ENCODE data around the gene NME8. TPM values are rescaled to one million over a fixed set of nuclear protein-coding genes. Genes with fewer than 3 reads are reported as not detected.

The NME8 gene
- total RNA-seq, 1 experiment from 2014 or later = not detected

DNA sequence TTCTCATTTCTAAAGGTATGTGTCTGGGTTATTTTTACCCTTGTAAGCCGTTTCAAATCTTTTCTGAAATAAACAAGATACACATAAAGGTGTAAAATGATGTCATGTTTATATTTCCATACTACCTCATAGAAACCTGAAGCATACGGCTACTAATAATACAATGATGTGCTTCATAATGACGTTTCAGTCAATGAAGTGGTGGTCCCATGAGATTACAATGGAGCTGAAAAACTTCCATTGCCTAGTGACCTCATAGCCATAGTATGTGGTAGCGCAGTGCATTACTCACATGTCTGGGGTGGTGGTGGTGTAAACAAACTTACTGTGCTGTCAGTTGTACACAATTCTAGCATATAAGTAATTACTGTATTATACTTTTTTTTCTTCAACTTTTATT lies 96.9 kb downstream of the NME8 start:
- CTCF ChIA-PET = interaction anchor here (0.5 kb wide), 1 partner anchor 44 kb away, joined by 4 read pairs; no protein-coding TSS in a partner anchor
- H3K36me3 ChIP-seq (ENCODE audit: insufficient read depth, low read length, poor library complexity, severe bottlenecking) = no peaks in the 10 kb centered on the region
- intact Hi-C loops (cut with micrococcal nuclease; ENCODE audit: unreplicated experiment) = no loop called here
- POLR2A ChIA-PET (ENCODE audit: low non-redundant PET) = no interaction called here
- peak; percentile 9 for DNase-seq (ENCODE audit: low spot score)
- H3K9me3 ChIP-seq (ENCODE audit: low read depth, low read length, poor library complexity, severe bottlenecking) = no peaks in the 10 kb centered on the region
- H3K27me3 ChIP-seq (replicated peaks; ENCODE audit: insufficient read depth, low read depth, low read length, poor library complexity) = no peaks in the 10 kb centered on the region
- TF ChIP-seq, protein P1, sequence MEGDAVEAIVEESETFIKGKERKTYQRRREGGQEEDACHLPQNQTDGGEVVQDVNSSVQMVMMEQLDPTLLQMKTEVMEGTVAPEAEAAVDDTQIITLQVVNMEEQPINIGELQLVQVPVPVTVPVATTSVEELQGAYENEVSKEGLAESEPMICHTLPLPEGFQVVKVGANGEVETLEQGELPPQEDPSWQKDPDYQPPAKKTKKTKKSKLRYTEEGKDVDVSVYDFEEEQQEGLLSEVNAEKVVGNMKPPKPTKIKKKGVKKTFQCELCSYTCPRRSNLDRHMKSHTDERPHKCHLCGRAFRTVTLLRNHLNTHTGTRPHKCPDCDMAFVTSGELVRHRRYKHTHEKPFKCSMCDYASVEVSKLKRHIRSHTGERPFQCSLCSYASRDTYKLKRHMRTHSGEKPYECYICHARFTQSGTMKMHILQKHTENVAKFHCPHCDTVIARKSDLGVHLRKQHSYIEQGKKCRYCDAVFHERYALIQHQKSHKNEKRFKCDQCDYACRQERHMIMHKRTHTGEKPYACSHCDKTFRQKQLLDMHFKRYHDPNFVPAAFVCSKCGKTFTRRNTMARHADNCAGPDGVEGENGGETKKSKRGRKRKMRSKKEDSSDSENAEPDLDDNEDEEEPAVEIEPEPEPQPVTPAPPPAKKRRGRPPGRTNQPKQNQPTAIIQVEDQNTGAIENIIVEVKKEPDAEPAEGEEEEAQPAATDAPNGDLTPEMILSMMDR (conservative IDR thresholded peaks at IDR 0.05; ENCODE audit: low read depth, low read length) = no peak
- H3K27ac ChIP-seq (ENCODE audit: low read depth, low read length, poor library complexity, severe bottlenecking) = no peak overlapping the region
- no TSS peak for BruUV-seq (replicated peaks)
- H3K4me3 ChIP-seq (ENCODE audit: low read depth, low read length, poor library complexity, severe bottlenecking) = no peak overlapping the region
- no peaks in the 10 kb centered on the region for H3K4me1 ChIP-seq (ENCODE audit: insufficient read depth, low read length, poor library complexity, severe bottlenecking)

DNA sequence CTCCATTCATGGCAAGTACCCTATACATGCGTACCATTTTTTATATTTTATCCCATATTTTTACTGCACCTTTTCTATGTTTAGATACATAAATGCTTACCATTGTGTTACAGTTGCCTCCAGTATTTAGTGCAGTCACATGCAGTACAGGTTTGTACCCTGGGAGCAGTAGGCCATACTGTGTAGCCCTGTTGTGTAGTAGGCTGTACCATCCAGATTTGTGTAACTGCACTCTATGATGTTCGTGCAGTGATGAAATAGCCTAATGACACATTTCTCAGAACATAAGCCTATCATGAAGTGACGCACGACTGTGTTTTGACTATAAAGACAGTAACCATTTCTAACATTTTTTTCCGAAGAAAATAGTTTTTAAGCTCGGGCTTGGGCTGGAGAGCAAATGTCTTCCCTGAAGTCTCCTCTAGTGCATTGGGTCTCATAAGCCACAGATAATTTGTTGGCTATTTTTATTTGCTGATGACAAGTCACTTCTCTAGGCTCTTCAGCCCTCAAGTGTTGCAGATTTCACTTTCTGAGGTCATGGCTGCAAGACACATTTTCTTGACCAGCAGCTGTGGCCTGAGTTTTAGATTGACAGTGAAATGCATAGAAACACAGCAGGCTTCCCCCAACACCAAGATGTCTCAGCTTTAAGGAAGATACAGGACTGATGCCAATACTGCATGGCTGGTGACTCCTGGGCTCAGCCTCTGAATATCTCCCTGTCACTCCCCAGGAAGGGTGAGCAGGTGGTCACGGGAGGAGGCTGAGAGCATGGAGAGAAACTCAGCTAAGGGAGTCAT lies 98.9 kb downstream of the NME8 start:
- DNase-seq (ENCODE audit: low spot score) = no peak
- ChIA-PET CTCF (no interaction called here), POLR2A (ENCODE audit: low non-redundant PET) (no interaction called here)
- TF ChIP-seq, protein P1 (conservative IDR thresholded peaks at IDR 0.05; ENCODE audit: low read depth, low read length) = no peak
- no peak for TF ChIP-seq EZH2 (IDR thresholded peaks at IDR 0.05; ENCODE audit: borderline replicate concordance, low read depth, low read length, poor library complexity, severe bottlenecking)
- intact Hi-C loops (cut with micrococcal nuclease; ENCODE audit: unreplicated experiment) = no loop called here
- Histone ChIP-seq H3K27me3 (replicated peaks; ENCODE audit: insufficient read depth, low read depth, low read length, poor library complexity) (no peaks in the 10 kb centered on the region), H3K27ac (ENCODE audit: low read depth, low read length, poor library complexity, severe bottlenecking) (no peak overlapping the region), H3K9me3 (ENCODE audit: low read depth, low read length, poor library complexity, severe bottlenecking) (no peaks in the 10 kb centered on the region), H3K4me3 (ENCODE audit: low read depth, low read length, poor library complexity, severe bottlenecking) (no peak overlapping the region), H3K36me3 (ENCODE audit: insufficient read depth, low read length, poor library complexity, severe bottlenecking) (no peaks in the 10 kb centered on the region), H3K4me1 (ENCODE audit: insufficient read depth, low read length, poor library complexity, severe bottlenecking) (no peaks in the 10 kb centered on the region)
- no TSS peak for BruUV-seq (replicated peaks)

DNA sequence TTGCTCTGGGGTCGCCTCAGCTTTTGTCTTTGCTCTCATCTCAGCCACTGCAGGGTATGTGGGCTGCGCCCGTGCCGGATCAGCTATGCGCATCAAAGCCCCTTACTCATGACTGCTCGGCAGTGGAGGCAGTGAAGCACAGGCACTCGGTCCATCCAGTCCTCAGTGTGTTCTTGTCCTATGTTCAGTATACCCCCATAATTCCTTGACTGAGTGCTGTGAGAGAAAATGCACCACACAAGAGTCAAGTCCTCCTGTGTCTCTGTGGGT lies 99.5 kb downstream of the NME8 start:
- Histone ChIP-seq H3K27me3 (replicated peaks; ENCODE audit: insufficient read depth, low read depth, low read length, poor library complexity) (no peaks in the 10 kb centered on the region), H3K9me3 (ENCODE audit: low read depth, low read length, poor library complexity, severe bottlenecking) (no peaks in the 10 kb centered on the region), H3K4me1 (ENCODE audit: insufficient read depth, low read length, poor library complexity, severe bottlenecking) (no peaks in the 10 kb centered on the region), H3K36me3 (ENCODE audit: insufficient read depth, low read length, poor library complexity, severe bottlenecking) (no peaks in the 10 kb centered on the region), H3K4me3 (ENCODE audit: low read depth, low read length, poor library complexity, severe bottlenecking) (no peak overlapping the region), H3K27ac (ENCODE audit: low read depth, low read length, poor library complexity, severe bottlenecking) (no peak overlapping the region)
- TF ChIP-seq, protein P1 (conservative IDR thresholded peaks at IDR 0.05; ENCODE audit: low read depth, low read length) = no peak
- TF ChIP-seq EZH2 (IDR thresholded peaks at IDR 0.05; ENCODE audit: borderline replicate concordance, low read depth, low read length, poor library complexity, severe bottlenecking) = no peak
- no peak for DNase-seq (ENCODE audit: low spot score)
- no TSS peak for BruUV-seq (replicated peaks)
- intact Hi-C loops (cut with micrococcal nuclease; ENCODE audit: unreplicated experiment) = no loop called here
- CTCF ChIA-PET = no interaction called here
- POLR2A ChIA-PET (ENCODE audit: low non-redundant PET) = no interaction called here

Other genes with a start within 250 kb of the NME8 start
- not detected in 2 replicates for gene GPR141, start 164.8 kb upstream of the NME8 start, total RNA-seq (2021)
- not detected in 2 replicates for gene SFRP4, start 68.2 kb downstream of the NME8 start, total RNA-seq (2021)
- 20.8 and 24.6 TPM in 2 replicates for gene EPDR1, start 72.0 kb downstream of the NME8 start, total RNA-seq (2021)